HEK293 (cell line): ENCODE results near the gene GATAD1.
"Not testable (repeated sequence)": the region's sequence is repeated elsewhere in the genome, so short reads cannot be mapped to it uniquely, and the experiment has no call there.

Source experiments
- CTCF ChIA-PET: fragments of 350-600 bp; formaldehyde crosslinking; extraction: SDS; loops from one replicate; lab custom pipeline; 2021; ENCODE audit warnings: antibody characterized with exemption; lab: Yijun Ruan, JAX
- POLR2A ChIA-PET: fragments of 300-600 bp; formaldehyde crosslinking; extraction: SDS; loops from one replicate; lab custom pipeline; 2020; ENCODE audit warnings: antibody characterized with exemption, inconsistent platforms; lab: Yijun Ruan, JAX
- H3K27ac ChIP-seq: fragments of 200-500 bp; sonication (Bioruptor generic); 2 replicates; pipeline ENCODE4 v1.5.1; 2014; ENCODE audit warnings: low read depth, low read length, control low read depth, inconsistent platforms; ENCODE audit errors: extremely low read depth
- H3K36me3 ChIP-seq, 2 experiments: fragments of 200-500 bp in 1 of 2; sonication (Bioruptor generic) in 1 of 2; 1 replicate in 1 of 2; 2 replicates in 1 of 2; pipeline ENCODE4 v1.5.1; 2014 to 2017; ENCODE audit warnings: inconsistent platforms in 2 of 2, low read length in 2 of 2; ENCODE audit not compliant: control insufficient read depth in 2 of 2, insufficient read depth in 1 of 2
- H3K4me1 ChIP-seq: fragments of 200-500 bp; sonication (Bioruptor generic); 2 replicates; pipeline ENCODE4 v1.5.1; 2014; ENCODE audit warnings: mild to moderate bottlenecking, low read length, inconsistent platforms; ENCODE audit not compliant: control insufficient read depth, insufficient read depth
- H3K4me3 ChIP-seq: 2 replicates; pipeline ENCODE4 v1.5.1; 2011; ENCODE audit warnings: low read depth, mild to moderate bottlenecking, control low read depth, low read length, moderate library complexity
- H3K9me3 ChIP-seq: fragments of 200-500 bp; sonication (Bioruptor generic); 2 replicates; pipeline ENCODE4 v1.5.1; 2014; ENCODE audit warnings: low read depth, low read length, inconsistent platforms; ENCODE audit not compliant: control insufficient read depth, insufficient read depth
- KLF9 ChIP-seq: fragments of 450-650 bp; formaldehyde crosslinking; IDR thresholded peaks from 2 replicates; pipeline ENCODE4 v1.5.1; 2016; ENCODE audit warnings: missing biosample characterization, missing genetic modification characterization, low read depth
- SCRT1 ChIP-seq: fragments of 450-650 bp; formaldehyde crosslinking; IDR thresholded peaks from 2 replicates; pipeline ENCODE4 v1.5.1; 2016; ENCODE audit warnings: missing biosample characterization, missing genetic modification characterization, borderline replicate concordance
- ZNF132 ChIP-seq: fragments of 450-650 bp; formaldehyde crosslinking; IDR thresholded peaks from 2 replicates; pipeline ENCODE4 v1.5.1; 2017; ENCODE audit warnings: missing biosample characterization, missing genetic modification characterization, borderline replicate concordance
- ZNF138 ChIP-seq: fragments of 450-650 bp; formaldehyde crosslinking; IDR thresholded peaks from 2 replicates; pipeline ENCODE4 v1.5.1; 2016; ENCODE audit warnings: missing biosample characterization, missing genetic modification characterization, borderline replicate concordance
- ZNF23 ChIP-seq: fragments of 450-650 bp; formaldehyde crosslinking; IDR thresholded peaks from 2 replicates; pipeline ENCODE4 v1.5.1; 2016; ENCODE audit warnings: missing biosample characterization, missing genetic modification characterization, borderline replicate concordance
- ZNF24 ChIP-seq: fragments of 450-650 bp; formaldehyde crosslinking; IDR thresholded peaks from 2 replicates; pipeline ENCODE4 v1.5.1; 2016; ENCODE audit warnings: missing biosample characterization, missing genetic modification characterization
- ZNF366 ChIP-seq: fragments of 450-650 bp; formaldehyde crosslinking; conservative IDR thresholded peaks from 2 replicates; pipeline ENCODE4 v1.5.1; 2016; ENCODE audit warnings: missing biosample characterization, missing genetic modification characterization
- ZNF391 ChIP-seq: fragments of 450-650 bp; formaldehyde crosslinking; IDR thresholded peaks from 2 replicates; pipeline ENCODE4 v1.5.1; 2016; ENCODE audit warnings: low read depth, missing biosample characterization, missing genetic modification characterization, borderline replicate concordance
- ZNF585B ChIP-seq: fragments of 450-650 bp; formaldehyde crosslinking; IDR thresholded peaks from 2 replicates; pipeline ENCODE4 v1.5.1; 2016; ENCODE audit warnings: missing biosample characterization, missing genetic modification characterization
- ZNF600 ChIP-seq: fragments of 450-650 bp; formaldehyde crosslinking; IDR thresholded peaks from 2 replicates; pipeline ENCODE4 v1.5.1; 2016; ENCODE audit warnings: missing biosample characterization, missing genetic modification characterization
- ZNF654 ChIP-seq: fragments of 450-650 bp; formaldehyde crosslinking; IDR thresholded peaks from 2 replicates; pipeline ENCODE4 v1.5.1; 2016; ENCODE audit warnings: low read depth, missing biosample characterization, missing genetic modification characterization
- ZNF701 ChIP-seq: fragments of 450-650 bp; formaldehyde crosslinking; IDR thresholded peaks from 2 replicates; pipeline ENCODE4 v1.5.1; 2016; ENCODE audit warnings: missing biosample characterization, missing genetic modification characterization
- ZNF776 ChIP-seq: fragments of 450-650 bp; formaldehyde crosslinking; IDR thresholded peaks from 2 replicates; pipeline ENCODE4 v1.5.0; 2017; ENCODE audit warnings: missing biosample characterization, missing genetic modification characterization, borderline replicate concordance
- ZNF830 ChIP-seq: fragments of 450-650 bp; IDR thresholded peaks from 2 replicates; pipeline ENCODE4 v1.5.0; 2018; ENCODE audit warnings: missing biosample characterization, missing genetic modification characterization, low read depth, mild to moderate bottlenecking, moderate library complexity
- TF ChIP-seq, protein P1 (sequence below): fragments of 450-650 bp; formaldehyde crosslinking; IDR thresholded peaks from 2 replicates; pipeline ENCODE4 v1.5.1; 2016; ENCODE audit warnings: missing biosample characterization, missing genetic modification characterization
- TF ChIP-seq, protein P2 (sequence below): fragments of 450-650 bp; formaldehyde crosslinking; IDR thresholded peaks from 2 replicates; pipeline ENCODE4 v1.5.1; 2017; ENCODE audit warnings: missing biosample characterization, missing genetic modification characterization
- TF ChIP-seq, protein P3 (sequence below): fragments of 450-650 bp; formaldehyde crosslinking; IDR thresholded peaks from 2 replicates; pipeline ENCODE4 v1.5.1; 2016; ENCODE audit warnings: missing biosample characterization, missing genetic modification characterization

Gene GATAD1

GRCh38 chr7:92461027-92462003 is 14.0 kb downstream of the GATAD1 start (continued):
- TF ChIP-seq ZNF138 (tag by site-specific recombination) (no peak), ZNF585B (no peak), ZNF391 (tag by site-specific recombination) (no peak)

DNA sequence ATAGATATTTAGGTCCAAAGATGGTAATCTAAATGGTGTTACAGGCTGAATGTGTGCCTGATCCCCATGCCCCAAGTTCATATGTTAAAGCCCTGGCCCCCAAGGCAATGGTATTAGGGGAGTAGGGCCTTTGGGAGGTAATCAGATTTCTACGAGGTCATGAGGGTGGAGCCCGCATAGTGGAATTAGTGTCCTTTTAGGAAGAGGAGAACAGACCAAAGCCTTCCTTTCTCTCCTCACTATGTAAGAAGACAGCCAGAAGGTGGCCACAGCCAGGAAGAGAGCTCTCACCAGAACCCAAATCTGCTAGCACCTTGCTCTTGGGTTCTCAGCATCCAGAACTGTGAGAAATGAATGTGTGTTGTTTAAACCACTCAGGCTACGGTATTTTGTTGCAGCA is 15.3 kb downstream of the GATAD1 start:
- Histone ChIP-seq H3K9me3 (no peaks in the 10 kb centered on the region), H3K4me1 (no peaks in the 10 kb centered on the region), H3K4me3 (no peak overlapping the region), H3K27ac (no peak overlapping the region)
- POLR2A ChIA-PET: no interaction called here
- TF ChIP-seq SCRT1 (tag by site-specific recombination) (no peak), ZNF132 (tag by site-specific recombination) (no peak), KLF9 (tag by site-specific recombination) (no peak), ZNF654 (tag by site-specific recombination) (no peak), ZNF701 (tag by site-specific recombination) (no peak), ZNF776 (no peak), ZNF24 (tag by site-specific recombination) (no peak)
- TF ChIP-seq, protein P1, sequence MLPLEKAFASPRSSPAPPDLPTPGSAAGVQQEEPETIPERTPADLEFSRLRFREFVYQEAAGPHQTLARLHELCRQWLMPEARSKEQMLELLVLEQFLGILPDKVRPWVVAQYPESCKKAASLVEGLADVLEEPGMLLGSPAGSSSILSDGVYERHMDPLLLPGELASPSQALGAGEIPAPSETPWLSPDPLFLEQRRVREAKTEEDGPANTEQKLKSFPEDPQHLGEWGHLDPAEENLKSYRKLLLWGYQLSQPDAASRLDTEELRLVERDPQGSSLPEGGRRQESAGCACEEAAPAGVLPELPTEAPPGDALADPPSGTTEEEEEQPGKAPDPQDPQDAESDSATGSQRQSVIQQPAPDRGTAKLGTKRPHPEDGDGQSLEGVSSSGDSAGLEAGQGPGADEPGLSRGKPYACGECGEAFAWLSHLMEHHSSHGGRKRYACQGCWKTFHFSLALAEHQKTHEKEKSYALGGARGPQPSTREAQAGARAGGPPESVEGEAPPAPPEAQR (tag by site-specific recombination): no peak
- TF ChIP-seq, protein P2, sequence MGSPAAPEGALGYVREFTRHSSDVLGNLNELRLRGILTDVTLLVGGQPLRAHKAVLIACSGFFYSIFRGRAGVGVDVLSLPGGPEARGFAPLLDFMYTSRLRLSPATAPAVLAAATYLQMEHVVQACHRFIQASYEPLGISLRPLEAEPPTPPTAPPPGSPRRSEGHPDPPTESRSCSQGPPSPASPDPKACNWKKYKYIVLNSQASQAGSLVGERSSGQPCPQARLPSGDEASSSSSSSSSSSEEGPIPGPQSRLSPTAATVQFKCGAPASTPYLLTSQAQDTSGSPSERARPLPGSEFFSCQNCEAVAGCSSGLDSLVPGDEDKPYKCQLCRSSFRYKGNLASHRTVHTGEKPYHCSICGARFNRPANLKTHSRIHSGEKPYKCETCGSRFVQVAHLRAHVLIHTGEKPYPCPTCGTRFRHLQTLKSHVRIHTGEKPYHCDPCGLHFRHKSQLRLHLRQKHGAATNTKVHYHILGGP (tag by site-specific recombination): no peak
- TF ChIP-seq, protein P3, sequence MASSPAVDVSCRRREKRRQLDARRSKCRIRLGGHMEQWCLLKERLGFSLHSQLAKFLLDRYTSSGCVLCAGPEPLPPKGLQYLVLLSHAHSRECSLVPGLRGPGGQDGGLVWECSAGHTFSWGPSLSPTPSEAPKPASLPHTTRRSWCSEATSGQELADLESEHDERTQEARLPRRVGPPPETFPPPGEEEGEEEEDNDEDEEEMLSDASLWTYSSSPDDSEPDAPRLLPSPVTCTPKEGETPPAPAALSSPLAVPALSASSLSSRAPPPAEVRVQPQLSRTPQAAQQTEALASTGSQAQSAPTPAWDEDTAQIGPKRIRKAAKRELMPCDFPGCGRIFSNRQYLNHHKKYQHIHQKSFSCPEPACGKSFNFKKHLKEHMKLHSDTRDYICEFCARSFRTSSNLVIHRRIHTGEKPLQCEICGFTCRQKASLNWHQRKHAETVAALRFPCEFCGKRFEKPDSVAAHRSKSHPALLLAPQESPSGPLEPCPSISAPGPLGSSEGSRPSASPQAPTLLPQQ (tag by site-specific recombination): no peak
- TF ChIP-seq, all 188 proteins: peak for 0
- CTCF ChIA-PET: interaction anchor here (0.5 to 3.0 kb wide), 3 partner anchors 11 to 403 kb away, joined by 8 to 29 read pairs (median 25); partner anchors contain the start of gene GATAD1
- peaks cover 4% of the 10 kb centered on the region in 2 experiments; a peak in 2 of 3 replicates for H3K36me3 ChIP-seq

GRCh38 chr7:92464515-92464914 is 17.2 kb downstream of the GATAD1 start:
- POLR2A ChIA-PET: no interaction called here
- no peaks in the 10 kb centered on the region for H3K36me3 ChIP-seq
- H3K9me3 ChIP-seq: no peaks in the 10 kb centered on the region
- no peak overlapping the region for H3K4me3 ChIP-seq
- CTCF ChIA-PET: no interaction called here
- no peak overlapping the region for H3K27ac ChIP-seq
- TF ChIP-seq ZNF23 (tag by site-specific recombination): no peak
- no peaks in the 10 kb centered on the region for H3K4me1 ChIP-seq

DNA sequence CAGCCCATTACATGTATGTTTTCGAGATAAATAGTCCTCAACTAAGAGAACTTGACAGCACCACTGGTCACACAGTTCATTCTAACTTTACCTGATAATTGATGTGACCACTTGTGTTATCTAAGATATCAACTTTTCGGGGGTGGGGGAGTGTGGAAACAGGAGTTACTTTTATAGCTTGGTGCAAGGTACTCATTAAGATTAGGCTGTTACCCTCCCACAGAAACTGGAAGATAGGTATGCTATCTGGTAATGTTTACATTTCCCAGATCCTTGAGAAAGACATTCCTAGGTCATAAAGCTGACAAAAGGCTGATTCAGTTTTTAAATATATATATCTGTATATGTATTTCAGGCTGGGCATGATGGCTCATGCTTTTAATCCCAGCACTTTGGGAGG is 19.4 kb downstream of the GATAD1 start:
- POLR2A ChIA-PET: no interaction called here
- Histone ChIP-seq H3K27ac (no peak overlapping the region), H3K36me3 (no peaks in the 10 kb centered on the region), H3K4me3 (no peak overlapping the region), H3K9me3 (no peaks in the 10 kb centered on the region), H3K4me1 (no peaks in the 10 kb centered on the region)
- CTCF ChIA-PET: no interaction called here
- TF ChIP-seq ZNF366 (tag by site-specific recombination): no peak
- no peak for TF ChIP-seq ZNF600
- no peak for TF ChIP-seq ZNF830

DNA sequence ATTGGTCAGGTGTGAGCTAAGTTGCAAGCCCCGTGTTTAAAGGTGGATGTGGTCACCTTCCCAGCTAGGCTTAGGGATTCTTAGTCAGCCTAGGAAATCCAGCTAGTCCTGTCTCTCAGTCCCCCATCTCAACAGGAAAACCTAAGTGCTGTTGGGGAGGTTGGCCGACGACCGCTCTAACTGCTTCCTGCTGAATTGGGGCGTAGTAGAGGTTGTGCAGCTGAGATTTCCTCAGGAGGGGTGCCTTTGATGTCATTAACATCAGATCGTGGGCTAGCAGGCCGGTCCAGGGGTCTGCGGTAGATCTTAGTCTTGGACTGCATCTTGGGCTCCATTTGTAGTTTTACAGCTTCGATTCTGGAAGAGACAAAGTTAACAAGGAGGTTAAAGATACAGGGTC is 21.3 kb downstream of the GATAD1 start:
- POLR2A ChIA-PET, H3K27ac ChIP-seq, H3K9me3 ChIP-seq, CTCF ChIA-PET, H3K4me1 ChIP-seq, H3K36me3 ChIP-seq, H3K4me3 ChIP-seq: not testable (repeated sequence)

DNA sequence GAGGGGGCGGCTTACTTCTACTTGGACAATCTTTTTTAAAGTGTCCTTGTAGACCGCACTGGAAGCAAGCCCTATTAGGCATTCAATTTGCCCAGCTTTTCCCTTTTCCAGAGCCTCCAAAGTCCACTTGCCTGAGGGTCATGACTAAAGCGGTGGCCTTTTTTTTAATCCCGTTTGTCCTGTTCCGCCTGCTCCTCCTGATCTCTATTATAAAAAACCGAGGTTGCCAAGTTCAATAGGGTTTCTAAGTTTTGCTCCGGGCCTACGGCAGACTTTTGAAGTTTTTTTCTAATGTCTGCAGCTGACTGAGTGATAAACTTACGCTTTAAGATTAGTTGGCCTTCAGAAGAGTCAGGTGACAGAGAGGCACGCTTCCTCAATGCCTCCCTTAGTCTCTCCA is 26.7 kb downstream of the GATAD1 start:
- H3K36me3 ChIP-seq, H3K9me3 ChIP-seq, POLR2A ChIA-PET, H3K4me1 ChIP-seq, H3K4me3 ChIP-seq, H3K27ac ChIP-seq, CTCF ChIA-PET: not testable (repeated sequence)
